Activated CD4-positive, alpha-beta T cell treated with anti-CD3 and anti-CD28 coated beads, Interleukin-2, amount 10 ng/mL, durations not matched to agents 7 days and 5 days (primary cell): ENCODE measurements around the gene MPL. TPM values are rescaled to one million over a fixed set of nuclear protein-coding genes. Genes with fewer than 3 reads are reported as not detected.

Experiments
- CTCF ChIA-PET: fragments of 350-600 bp; sonication (Branson Sonifier 250); formaldehyde crosslinking; loops from one replicate; lab custom pipeline; 2021; ENCODE audit warnings: antibody characterized with exemption; lab: Charles Lee
- POLR2A ChIA-PET: fragments of 350-600 bp; sonication (Branson Sonifier 250); formaldehyde crosslinking; loops from one replicate; lab custom pipeline; 2021; ENCODE audit warnings: antibody characterized with exemption; lab: Charles Lee
- DNase-seq: peaks from one replicate; pipeline ENCODE4 v3.0.0-alpha.2; 2020
- H3K27ac Mint-ChIP-seq: one replicate; pipeline ENCODE4 v1.8.0; 2021; ENCODE audit warnings: mild to moderate bottlenecking, moderate library complexity, mixed read lengths
- H3K27me3 Mint-ChIP-seq: one replicate; pipeline ENCODE4 v1.8.0; 2021; ENCODE audit warnings: mixed read lengths
- H3K36me3 Mint-ChIP-seq: one replicate; pipeline ENCODE4 v1.8.0; 2021; ENCODE audit warnings: low read depth, mixed read lengths
- H3K4me1 Mint-ChIP-seq: one replicate; pipeline ENCODE4 v1.8.0; 2021; ENCODE audit warnings: mixed read lengths
- H3K4me3 Mint-ChIP-seq: one replicate; pipeline ENCODE4 v1.8.0; 2021; ENCODE audit warnings: mild to moderate bottlenecking, moderate library complexity, mixed read lengths
- H3K9me3 Mint-ChIP-seq: one replicate; pipeline ENCODE4 v1.8.0; 2021; ENCODE audit warnings: mixed read lengths
- total RNA-seq, 2 experiments: library from RNA; stranded (reverse); gene quantifications; one replicate each; pipeline ENCODE4 v1.2.3, GENCODE V29; 2021

MPL gene
- total RNA-seq, 2 experiments from 2014 or later = not detected

DNA sequence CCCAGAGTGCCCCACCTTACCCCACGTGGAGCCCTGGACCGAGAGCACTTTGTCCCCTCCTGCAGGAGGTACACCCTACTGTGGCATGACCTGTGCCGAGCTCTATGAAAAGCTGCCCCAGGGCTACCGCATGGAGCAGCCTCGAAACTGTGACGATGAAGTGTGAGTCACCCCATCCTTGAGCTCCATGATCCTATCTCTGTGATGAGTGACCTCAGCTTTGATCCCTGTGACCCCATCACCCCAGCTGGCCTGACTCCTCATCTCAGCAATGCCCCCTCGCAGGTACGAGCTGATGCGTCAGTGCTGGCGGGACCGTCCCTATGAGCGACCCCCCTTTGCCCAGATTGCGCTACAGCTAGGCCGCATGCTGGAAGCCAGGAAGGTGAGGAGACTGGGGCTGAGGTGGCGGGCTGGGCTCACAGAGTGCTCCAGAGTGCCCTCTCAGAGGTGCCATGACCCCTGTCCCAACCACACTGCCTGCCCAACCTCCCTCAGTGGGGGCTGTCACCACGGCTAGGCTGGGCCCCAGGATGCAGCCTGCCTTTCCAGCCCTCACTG, 16.2 kb upstream of the MPL start:
- Mint-ChIP-seq H3K9me3 (peaks cover 12% of the 10 kb centered on the region), H3K27ac (no peak overlapping the region), H3K4me3 (no peak overlapping the region), H3K27me3 (no peaks in the 10 kb centered on the region), H3K4me1 (peaks cover 4% of the 10 kb centered on the region), H3K36me3 (no peaks in the 10 kb centered on the region)
- POLR2A ChIA-PET = no interaction called here
- no peak for DNase-seq
- CTCF ChIA-PET = interaction anchor here (0.6 to 1.2 kb wide), 2 partner anchors 18 to 715 kb away, joined by 4 to 5 read pairs; no protein-coding TSS in a partner anchor

DNA sequence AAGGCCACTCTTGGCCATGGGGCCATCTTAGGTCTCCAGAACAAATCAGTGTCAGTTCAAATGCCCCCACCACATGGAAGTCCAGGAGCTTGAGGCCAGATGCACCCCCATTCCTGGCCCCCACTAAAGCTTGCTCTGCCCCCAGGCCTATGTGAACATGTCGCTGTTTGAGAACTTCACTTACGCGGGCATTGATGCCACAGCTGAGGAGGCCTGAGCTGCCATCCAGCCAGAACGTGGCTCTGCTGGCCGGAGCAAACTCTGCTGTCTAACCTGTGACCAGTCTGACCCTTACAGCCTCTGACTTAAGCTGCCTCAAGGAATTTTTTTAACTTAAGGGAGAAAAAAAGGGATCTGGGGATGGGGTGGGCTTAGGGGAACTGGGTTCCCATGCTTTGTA, 15.1 kb upstream of the MPL start:
- POLR2A ChIA-PET = no interaction called here
- H3K36me3 Mint-ChIP-seq = no peaks in the 10 kb centered on the region
- H3K4me3 Mint-ChIP-seq = no peak overlapping the region
- peaks cover 12% of the 10 kb centered on the region for H3K4me1 Mint-ChIP-seq
- peaks cover 15% of the 10 kb centered on the region for H3K9me3 Mint-ChIP-seq
- DNase-seq = no peak
- H3K27me3 Mint-ChIP-seq = no peaks in the 10 kb centered on the region
- CTCF ChIA-PET = interaction anchor here (1.1 kb wide), 1 partner anchor 18 kb away, joined by 3 read pairs; no protein-coding TSS in a partner anchor
- no peak overlapping the region for H3K27ac Mint-ChIP-seq

DNA sequence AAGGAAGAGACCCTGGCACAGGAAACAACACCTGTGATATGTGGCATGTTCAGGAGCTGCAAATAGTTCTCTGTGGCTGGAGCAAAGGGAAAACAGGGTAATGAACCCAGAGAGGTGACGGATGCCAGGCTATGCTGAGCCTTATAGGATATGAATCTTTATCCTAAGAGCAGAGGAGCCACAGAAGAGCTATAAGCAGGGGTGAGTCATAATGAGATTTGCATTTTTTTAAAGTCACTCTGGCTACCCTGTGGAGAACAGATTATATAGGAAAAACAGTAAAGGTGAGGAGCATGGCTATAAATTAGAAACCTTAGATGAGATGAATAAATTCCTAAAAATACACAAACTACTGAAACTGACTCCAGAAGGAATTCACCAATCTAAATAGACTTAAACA, 12.8 kb upstream of the MPL start:
- H3K27me3 Mint-ChIP-seq = no peaks in the 10 kb centered on the region
- POLR2A ChIA-PET = no interaction called here
- H3K9me3 Mint-ChIP-seq = peaks cover 22% of the 10 kb centered on the region
- no peak overlapping the region for H3K27ac Mint-ChIP-seq
- H3K4me3 Mint-ChIP-seq = no peak overlapping the region
- DNase-seq = no peak
- CTCF ChIA-PET = interaction anchor here (0.5 kb wide), 1 partner anchor 62 kb away, joined by 3 read pairs; no protein-coding TSS in a partner anchor
- no peaks in the 10 kb centered on the region for H3K36me3 Mint-ChIP-seq
- H3K4me1 Mint-ChIP-seq = peaks cover 17% of the 10 kb centered on the region

DNA sequence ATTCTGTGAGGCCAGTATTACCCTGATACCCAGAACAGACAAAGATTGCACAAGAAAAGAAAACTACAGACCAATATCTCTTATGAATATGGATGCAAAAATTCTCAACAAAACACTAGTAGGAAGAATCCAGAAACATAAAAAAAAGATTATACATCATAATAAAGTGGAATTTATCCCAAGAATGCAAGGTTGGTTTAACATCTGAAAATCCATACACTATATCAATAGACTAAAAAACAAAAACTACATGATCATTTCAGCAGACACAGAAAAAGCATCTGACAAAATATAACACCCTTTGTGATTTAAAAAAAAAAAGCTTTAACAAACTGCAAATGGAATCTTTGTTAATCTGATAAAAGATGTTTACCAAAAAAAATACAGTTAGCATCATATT, 12.2 kb upstream of the MPL start:
- no peak for DNase-seq
- POLR2A ChIA-PET = no interaction called here
- CTCF ChIA-PET = no interaction called here

DNA sequence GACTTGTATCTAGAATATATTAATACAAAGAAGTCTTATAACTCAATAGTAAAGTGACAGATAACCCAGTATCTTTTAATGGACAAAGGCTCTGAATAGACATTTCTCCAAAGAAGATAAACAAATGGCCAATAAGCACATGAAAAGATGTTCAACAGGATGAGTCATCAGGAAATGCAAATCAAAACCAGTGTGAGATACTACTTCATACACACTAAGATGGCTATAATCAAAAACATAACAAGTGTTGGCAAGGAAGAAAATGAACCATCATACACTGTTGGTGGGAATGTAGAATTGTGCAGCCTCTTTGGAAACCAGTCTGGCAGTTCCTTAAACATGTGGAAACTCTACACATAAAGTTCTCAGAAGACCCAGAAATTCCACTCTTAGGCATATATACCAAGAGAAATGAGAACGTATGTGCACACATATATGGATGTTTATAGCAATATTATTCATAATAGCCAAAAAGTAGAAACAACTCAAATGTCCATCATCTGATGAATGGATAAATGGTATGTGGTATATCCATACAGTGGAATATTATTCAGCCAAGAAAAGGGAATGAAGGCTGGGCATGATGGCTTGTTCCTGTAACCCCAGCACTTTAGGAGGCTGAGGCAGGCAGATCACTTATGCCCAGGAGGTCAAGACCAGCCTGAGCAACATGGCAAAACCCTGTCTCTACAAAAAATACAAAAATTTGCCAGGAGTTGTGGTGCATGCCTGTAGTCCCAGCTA, 9.9 kb upstream of the MPL start:
- no peak for DNase-seq
- H3K4me1 Mint-ChIP-seq = peaks cover 24% of the 10 kb centered on the region
- peaks cover 22% of the 10 kb centered on the region for H3K9me3 Mint-ChIP-seq
- CTCF ChIA-PET = no interaction called here
- no peaks in the 10 kb centered on the region for H3K36me3 Mint-ChIP-seq
- H3K27ac Mint-ChIP-seq = no peak overlapping the region
- POLR2A ChIA-PET = no interaction called here
- H3K27me3 Mint-ChIP-seq = no peaks in the 10 kb centered on the region
- no peak overlapping the region for H3K4me3 Mint-ChIP-seq

More for the DNA sequence above, 12.2 kb upstream of the MPL start:
- Mint-ChIP-seq H3K9me3 (peaks cover 22% of the 10 kb centered on the region), H3K4me3 (no peak overlapping the region), H3K4me1 (peaks cover 23% of the 10 kb centered on the region), H3K27me3 (no peaks in the 10 kb centered on the region), H3K27ac (no peak overlapping the region), H3K36me3 (no peaks in the 10 kb centered on the region)

DNA sequence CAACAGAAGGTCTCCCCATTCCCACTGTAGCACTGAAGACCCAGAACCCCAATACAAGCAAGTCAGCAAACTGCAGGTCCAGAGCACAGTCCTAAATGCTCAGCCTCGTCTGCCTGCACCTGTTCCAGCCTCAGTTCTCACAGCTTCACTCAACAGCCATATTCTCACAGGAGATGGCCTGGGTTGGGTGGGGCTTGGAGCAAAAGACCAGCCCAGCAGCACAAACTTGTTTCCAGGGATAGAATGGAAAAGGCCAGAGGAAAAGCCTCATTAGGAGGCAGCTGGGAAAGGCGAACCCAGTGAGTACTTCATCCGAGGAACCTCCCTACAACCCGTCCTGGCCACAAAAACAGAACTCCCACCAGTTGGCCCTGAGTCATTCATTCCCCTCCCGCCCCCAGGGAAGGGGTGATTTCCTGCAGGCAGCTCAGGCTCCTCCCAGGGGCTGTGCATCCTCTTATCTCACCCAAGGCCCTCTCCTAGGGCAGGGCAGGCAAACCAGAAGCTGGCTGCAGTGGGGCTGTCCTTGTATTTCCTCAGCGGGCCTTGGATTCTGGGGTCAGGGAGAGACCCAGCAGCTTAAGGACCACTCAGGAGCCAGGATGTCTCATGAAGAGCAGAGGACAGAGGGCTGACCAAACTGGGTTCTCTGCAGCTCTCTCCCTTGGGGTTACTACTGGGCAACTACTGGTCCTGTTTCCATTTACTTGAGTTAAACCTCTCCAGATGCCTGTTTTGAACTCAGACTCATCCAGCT, 7.4 kb upstream of the MPL start:
- Mint-ChIP-seq H3K9me3 (peaks cover 16% of the 10 kb centered on the region), H3K27me3 (no peaks in the 10 kb centered on the region), H3K4me3 (no peak overlapping the region), H3K4me1 (peaks cover 20% of the 10 kb centered on the region), H3K36me3 (no peaks in the 10 kb centered on the region), H3K27ac (no peak overlapping the region)
- DNase-seq = no peak
- ChIA-PET POLR2A (interaction anchor here (0.7 kb wide), 1 partner anchor 337 kb away, joined by 4 read pairs; no protein-coding TSS in a partner anchor), CTCF (no interaction called here)

DNA sequence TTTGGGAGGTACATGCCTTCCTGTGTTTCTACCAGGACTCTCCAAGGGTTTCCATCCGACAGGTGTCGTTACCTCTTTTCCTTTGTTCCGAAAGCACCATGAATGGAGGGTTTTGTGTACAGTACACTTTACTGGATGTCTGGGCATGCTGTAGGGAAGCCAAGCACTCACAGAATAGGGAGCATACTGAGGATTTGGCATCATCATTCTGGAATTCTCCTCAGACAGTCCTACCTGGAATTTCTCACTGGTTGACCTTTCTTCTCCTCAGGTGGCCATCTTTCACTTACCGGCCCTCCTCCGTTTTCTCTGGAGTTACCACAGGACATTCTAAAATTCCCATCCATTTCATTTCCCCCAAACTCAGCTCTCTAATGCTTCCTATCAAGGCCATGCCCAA, 5.9 kb upstream of the MPL start:
- Mint-ChIP-seq H3K4me3 (no peak overlapping the region), H3K27me3 (no peaks in the 10 kb centered on the region), H3K36me3 (no peaks in the 10 kb centered on the region), H3K9me3 (peaks cover 10% of the 10 kb centered on the region), H3K4me1 (peaks cover 20% of the 10 kb centered on the region), H3K27ac (no peak overlapping the region)
- CTCF ChIA-PET = no interaction called here
- DNase-seq = no peak
- POLR2A ChIA-PET = interaction anchor here (0.6 kb wide), 1 partner anchor 63 kb away, joined by 4 read pairs; no protein-coding TSS in a partner anchor

DNA sequence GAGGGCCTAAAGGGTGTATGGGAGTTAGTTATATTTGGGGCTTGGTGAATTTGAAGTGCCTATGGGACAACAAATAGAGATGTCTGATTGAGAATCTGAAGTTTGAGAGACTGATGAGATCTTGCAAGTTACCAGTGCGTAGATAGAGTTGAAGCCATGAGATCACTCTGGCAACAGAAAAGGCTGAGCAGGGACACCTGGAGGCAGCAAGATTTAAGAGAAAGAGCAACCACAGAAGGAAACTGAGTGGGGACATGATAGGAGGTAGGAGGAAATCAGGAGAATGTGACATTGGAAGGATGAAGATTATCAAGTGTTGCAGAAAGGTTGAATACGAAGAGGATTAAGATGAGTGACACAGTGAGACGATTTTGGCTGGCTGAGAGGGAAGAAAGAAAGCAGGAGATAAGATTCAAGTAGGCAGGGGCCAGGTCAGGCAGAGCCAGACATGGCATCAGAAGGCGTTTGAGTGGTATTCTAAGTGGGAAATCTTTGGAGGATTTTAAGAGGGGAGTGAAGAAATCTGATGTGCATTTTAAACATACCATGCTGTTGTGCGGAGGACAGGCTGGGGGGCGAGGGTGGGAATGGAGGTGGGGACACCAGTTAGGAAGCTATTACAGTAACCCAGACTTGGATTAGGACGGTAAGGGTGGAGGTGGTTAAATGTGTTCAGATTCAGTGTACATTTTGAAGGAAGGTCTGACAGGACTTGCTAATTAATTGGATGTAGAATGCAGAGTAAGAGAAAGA, 3.0 kb upstream of the MPL start:
- H3K4me3 Mint-ChIP-seq = no peak overlapping the region
- ChIA-PET POLR2A (no interaction called here), CTCF (interaction anchor here (1.2 kb wide), 1 partner anchor 29 kb away, joined by 3 read pairs; no protein-coding TSS in a partner anchor)
- no peak for DNase-seq
- H3K9me3 Mint-ChIP-seq = no peaks in the 10 kb centered on the region
- no peaks in the 10 kb centered on the region for H3K27me3 Mint-ChIP-seq
- H3K36me3 Mint-ChIP-seq = no peaks in the 10 kb centered on the region
- peaks cover 9% of the 10 kb centered on the region for H3K4me1 Mint-ChIP-seq
- H3K27ac Mint-ChIP-seq = no peak overlapping the region

DNA sequence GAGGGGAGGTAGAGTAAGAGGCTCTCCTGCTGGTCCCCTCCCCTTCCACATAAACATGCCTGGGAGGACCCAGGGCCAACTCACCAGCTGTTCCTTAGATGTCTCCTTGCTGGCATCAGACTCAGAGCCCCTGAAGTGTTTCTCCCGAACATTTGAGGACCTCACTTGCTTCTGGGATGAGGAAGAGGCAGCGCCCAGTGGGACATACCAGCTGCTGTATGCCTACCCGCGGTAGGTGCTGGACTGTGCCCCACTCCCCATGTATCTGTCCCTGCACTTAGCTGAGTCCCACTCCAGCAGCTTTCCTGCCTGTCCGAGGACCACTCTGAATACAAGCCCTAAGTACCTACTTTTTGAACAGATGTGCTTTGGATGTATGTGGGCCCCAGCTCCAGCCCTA, 383 bp downstream of the MPL start:
- Mint-ChIP-seq H3K4me1 (no peaks in the 10 kb centered on the region), H3K36me3 (no peaks in the 10 kb centered on the region), H3K27ac (no peak overlapping the region), H3K9me3 (no peaks in the 10 kb centered on the region), H3K4me3 (no peak overlapping the region), H3K27me3 (no peaks in the 10 kb centered on the region)
- CTCF ChIA-PET = no interaction called here
- POLR2A ChIA-PET = no interaction called here
- DNase-seq = no peak

DNA sequence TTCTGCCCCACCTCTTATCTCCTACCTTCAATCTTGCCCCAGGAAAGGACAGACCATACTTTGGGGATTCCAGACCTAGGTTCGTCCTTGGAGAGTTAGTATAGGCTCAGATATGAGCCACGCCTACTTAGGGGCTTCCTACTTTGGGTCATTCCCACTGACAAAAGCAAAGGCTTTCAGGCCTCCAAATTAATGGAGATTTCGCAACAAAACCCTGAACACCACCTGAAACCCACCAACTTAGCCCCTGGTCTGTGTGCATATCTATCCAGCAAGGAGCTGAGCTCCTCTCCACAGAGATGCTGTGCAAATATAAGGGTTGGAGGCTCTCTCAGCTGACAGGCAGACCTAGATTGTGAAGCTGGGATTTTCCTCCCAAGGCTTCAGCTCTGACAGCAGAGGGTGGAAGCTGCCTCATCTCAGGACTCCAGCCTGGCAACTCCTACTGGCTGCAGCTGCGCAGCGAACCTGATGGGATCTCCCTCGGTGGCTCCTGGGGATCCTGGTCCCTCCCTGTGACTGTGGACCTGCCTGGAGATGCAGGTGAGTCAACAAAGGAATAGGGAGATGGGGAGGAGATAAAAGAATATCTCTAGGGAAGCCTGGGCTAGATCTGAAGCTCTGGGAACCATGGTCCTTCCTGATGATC, 2.1 kb downstream of the MPL start:
- Mint-ChIP-seq H3K27me3 (no peaks in the 10 kb centered on the region), H3K36me3 (no peaks in the 10 kb centered on the region), H3K4me3 (no peak overlapping the region), H3K4me1 (no peaks in the 10 kb centered on the region), H3K27ac (no peak overlapping the region), H3K9me3 (no peaks in the 10 kb centered on the region)
- ChIA-PET POLR2A (no interaction called here), CTCF (interaction anchor here (0.7 to 1.0 kb wide), 3 partner anchors 11 to 18 kb away, joined by 3 read pairs; no protein-coding TSS in a partner anchor)
- DNase-seq = no peak

DNA sequence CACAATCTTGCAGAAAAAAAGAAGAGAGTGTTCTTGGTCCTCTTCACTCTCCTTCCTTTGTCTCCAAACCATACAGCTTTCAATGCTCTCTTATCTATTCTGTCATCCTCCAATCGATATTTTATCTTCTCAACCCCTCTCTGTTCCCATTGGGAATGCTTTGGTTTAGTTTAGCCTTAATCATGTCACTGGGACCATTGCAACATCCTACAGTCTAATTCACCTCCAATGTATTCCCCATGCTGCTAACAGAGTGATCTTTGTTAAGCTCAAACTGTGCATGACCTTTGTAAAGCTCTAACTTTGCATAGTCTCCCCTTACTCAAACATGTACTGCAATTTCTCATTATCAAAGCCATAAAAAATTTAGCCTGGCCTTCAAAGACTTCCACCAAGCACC, 2.9 kb downstream of the MPL start:
- H3K9me3 Mint-ChIP-seq = no peaks in the 10 kb centered on the region
- no peak overlapping the region for H3K27ac Mint-ChIP-seq
- no peaks in the 10 kb centered on the region for H3K36me3 Mint-ChIP-seq
- no peak for DNase-seq
- CTCF ChIA-PET = interaction anchor here (0.7 to 1.0 kb wide), 2 partner anchors 17 kb away, joined by 3 read pairs; no protein-coding TSS in a partner anchor
- no peaks in the 10 kb centered on the region for H3K4me1 Mint-ChIP-seq
- no peaks in the 10 kb centered on the region for H3K27me3 Mint-ChIP-seq
- POLR2A ChIA-PET = no interaction called here
- H3K4me3 Mint-ChIP-seq = no peak overlapping the region

DNA sequence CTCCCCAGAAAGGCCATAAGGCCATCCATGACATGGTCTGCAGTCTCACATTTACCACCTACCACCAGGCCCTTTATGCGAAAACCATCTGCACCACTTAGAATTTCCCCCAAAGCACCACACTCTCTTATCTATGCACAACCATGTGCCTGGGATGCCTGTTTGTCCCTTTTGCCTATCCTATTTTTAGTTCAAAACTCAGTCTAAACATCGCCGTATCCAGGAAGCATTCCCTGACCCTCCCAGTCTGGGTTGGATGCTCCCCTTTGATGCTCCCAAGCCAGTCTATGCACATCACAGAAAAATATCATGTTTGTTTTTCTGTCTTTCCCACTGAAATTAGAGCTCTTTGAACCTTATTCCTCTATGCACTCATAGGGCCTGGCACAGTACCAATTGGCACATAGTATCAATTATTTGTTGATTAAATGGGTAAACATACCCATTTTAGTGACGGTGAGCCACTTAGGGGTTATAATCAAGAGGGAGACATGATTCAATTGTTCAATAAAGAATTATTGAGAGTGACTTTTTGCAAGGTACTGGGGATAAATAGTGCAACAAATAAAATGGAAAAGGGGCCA, 6.7 kb downstream of the MPL start:
- POLR2A ChIA-PET = no interaction called here
- H3K27ac Mint-ChIP-seq = no peak overlapping the region
- CTCF ChIA-PET = no interaction called here

More for the DNA sequence above, 6.7 kb downstream of the MPL start:
- Mint-ChIP-seq H3K4me3 (no peak overlapping the region), H3K9me3 (no peaks in the 10 kb centered on the region), H3K36me3 (no peaks in the 10 kb centered on the region), H3K4me1 (peaks cover 2% of the 10 kb centered on the region), H3K27me3 (no peaks in the 10 kb centered on the region)
- DNase-seq = no peak
